Motor neuron (in vitro differentiated cells): Measurements from ENCODE around the gene SRGAP2. TPM values are rescaled to one million over a fixed set of nuclear protein-coding genes. Genes with fewer than 3 reads are reported as not detected.
"Not testable (repeated sequence)": the region's sequence is repeated elsewhere in the genome, so short reads cannot be mapped to it uniquely, and the experiment has no call there.

Source experiments
- ATAC-seq, 8 experiments: fragments of 200-7000 bp; cut with Tn5 transposase; replicated peaks in 6 of 8; 2 replicates each; pipeline ENCODE4 v1.8.0; 2021; ENCODE audit warnings: mild to moderate bottlenecking in 8 of 8, moderate library complexity in 8 of 8
- H3K27ac ChIP-seq, 2 donors: fragments of 250-450 bp; sonication (Bioruptor Pico); 2 replicates each; pipeline ENCODE4 v1.9.0; 2021; ENCODE audit warnings: antibody characterized with exemption in 2 of 2, mild to moderate bottlenecking in 2 of 2, moderate library complexity in 1 of 2
- H3K4me1 ChIP-seq, 2 donors: fragments of 250-450 bp; sonication (Bioruptor Pico); replicated peaks in 1 of 2; 2 replicates each; pipeline ENCODE4 v1.6.1; 2021; ENCODE audit warnings: antibody characterized with exemption in 2 of 2, mild to moderate bottlenecking in 2 of 2, moderate library complexity in 1 of 2
- H3K4me3 ChIP-seq, 5 donors: fragments of 250-450 bp; sonication (Bioruptor Pico); 2 replicates each; pipeline ENCODE4 v1.9.0; 2021; ENCODE audit warnings: antibody characterized with exemption in 5 of 5, mild to moderate bottlenecking in 5 of 5, moderate library complexity in 4 of 5
- WGBS, 10 experiments: fragments of 450-650 bp; shearing (Covaris generic); methylation state at CpG; one replicate each; pipeline ENCODE4 v1.0.0; 2022; 5-methylcytosine and 5-hydroxymethylcytosine counted together
- in situ Hi-C, 9 experiments: fragments of 400-800 bp; cut with MboI; loops; one replicate each; pipeline ENCODE4 v1.15.0; 2021; ENCODE audit warnings: low sequenced_read_pairs in 9 of 9, low pct_unique_long_range_greater_than_20kb in 2 of 9; ENCODE audit not compliant: unreplicated experiment in 9 of 9
- total RNA-seq, 8 experiments: library from RNA; unstranded; fragments of 300-600 nt; gene quantifications; 2 replicates each; pipeline versions ENCODE4 v1.2.3 to v1.2.4, GENCODE V29; 2022

SRGAP2 gene
- 10 to 100 TPM; 25.9 to 44.1 (median 32.1) TPM for total RNA-seq

GRCh38 chr1:206203364-206204158, at the start of gene SRGAP2:
Gene SRGAP2 (plus strand): TSS chr1:206203541. CDS start chr1:206205971, 2,430 bp downstream.
- no CpG with 5 or more reads among the region's 63 CpGs for WGBS, 10 experiments
- H3K4me3 ChIP-seq: peak within 1 kb of the TSS; percentile 24 to 36 (median 33)
- peak; percentile 15 to 81 (median 66) for ATAC-seq
- H3K27ac ChIP-seq, in situ Hi-C loops, H3K4me1 ChIP-seq: not testable (repeated sequence)

DNA sequence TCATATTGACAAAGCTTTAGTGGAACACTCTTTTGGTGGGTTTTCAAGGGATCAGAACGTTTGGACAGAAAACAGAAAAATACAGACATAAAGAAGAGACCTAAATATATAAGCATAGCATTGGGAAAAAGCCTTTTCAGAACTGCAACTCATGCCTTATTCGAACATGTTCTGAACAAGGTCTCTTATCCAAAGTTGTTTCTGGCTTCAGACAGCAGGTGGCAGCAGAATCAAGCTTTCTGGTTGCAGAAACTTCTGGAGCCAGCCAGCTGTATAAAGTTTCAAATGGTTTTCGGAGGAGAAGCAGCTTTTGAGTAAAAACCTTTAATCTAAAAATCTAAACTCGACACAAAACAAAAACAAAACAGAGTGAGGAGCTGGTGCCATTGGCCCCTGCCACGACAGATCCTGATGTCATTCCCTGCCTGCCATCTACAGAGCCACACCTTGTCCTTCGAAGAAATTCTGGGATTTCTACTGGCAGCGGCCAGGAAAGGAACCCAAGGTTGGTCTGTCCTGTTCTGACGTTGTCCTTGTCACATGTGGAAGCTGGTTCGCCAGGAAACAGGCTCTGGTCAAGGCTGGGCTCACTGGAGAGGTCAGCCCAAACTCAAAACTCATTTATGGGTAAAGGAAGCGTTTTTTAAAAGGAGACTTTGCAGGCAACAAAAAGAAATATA, 35.9 kb upstream of the SRGAP2 start:
- in situ Hi-C loops, H3K4me1 ChIP-seq, H3K4me3 ChIP-seq, H3K27ac ChIP-seq: not testable (repeated sequence)
- ATAC-seq: peak; percentile 67 to 93 (median 79)
- WGBS, 10 experiments: 0% methylated on average over 1 of the region's 10 CpGs; no CpG with 5 or more reads in 7 of the 10 experiments

DNA sequence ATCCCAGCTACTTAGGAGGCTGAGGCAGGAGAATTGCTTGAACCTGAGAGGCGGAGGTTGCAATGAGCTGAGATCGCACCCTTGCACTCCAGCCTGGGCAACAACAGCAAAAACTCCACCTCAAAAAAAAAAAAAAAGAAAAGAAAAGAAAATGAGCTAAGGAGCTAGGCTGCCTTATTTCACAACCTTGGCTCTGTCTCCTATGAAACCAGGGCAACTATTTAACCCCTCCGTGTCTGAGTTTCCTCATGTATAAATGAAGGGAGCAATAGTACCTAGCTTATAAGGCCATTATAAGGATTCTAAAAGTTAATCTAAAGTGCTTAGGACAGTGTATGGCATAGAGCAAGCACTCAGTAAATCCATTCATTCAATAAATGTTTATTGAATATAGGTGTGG, 33.5 kb upstream of the SRGAP2 start:
- in situ Hi-C loops, H3K4me1 ChIP-seq, H3K27ac ChIP-seq, H3K4me3 ChIP-seq, ATAC-seq: not testable (repeated sequence)
- no CpG with 5 or more reads among the region's 3 CpGs for WGBS, 10 experiments

DNA sequence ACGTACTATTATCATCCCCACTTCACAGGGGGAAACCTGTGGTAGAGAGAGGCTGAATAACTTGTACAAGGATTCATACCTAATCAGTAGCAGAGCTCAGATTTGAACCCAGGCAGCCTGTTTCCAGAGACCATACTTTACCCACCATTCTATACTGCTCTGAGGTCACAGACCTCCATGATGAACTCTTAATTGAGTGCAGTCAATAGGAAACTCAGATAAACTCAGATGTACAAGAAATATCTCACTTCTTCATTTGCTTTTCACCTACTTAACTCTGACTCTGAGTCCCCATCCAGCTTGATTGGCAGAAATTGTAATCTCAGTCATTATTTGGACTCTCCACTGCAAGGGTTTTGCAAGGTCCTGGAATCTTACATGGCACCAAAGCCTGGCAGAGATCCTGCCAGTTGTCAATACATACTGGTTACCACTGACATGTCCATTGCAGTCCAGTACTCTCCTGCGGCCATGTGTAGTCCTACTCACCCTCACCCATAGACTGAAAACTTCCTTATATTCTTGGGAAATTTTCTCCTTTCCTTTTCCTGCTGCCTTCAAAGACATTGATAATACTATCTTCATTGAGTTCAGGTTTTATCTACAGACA, 30.1 kb upstream of the SRGAP2 start:
- H3K4me1 ChIP-seq, H3K27ac ChIP-seq, in situ Hi-C loops, H3K4me3 ChIP-seq, ATAC-seq: not testable (repeated sequence)
- no CpG with 5 or more reads among the region's 2 CpGs for WGBS, 10 experiments

DNA sequence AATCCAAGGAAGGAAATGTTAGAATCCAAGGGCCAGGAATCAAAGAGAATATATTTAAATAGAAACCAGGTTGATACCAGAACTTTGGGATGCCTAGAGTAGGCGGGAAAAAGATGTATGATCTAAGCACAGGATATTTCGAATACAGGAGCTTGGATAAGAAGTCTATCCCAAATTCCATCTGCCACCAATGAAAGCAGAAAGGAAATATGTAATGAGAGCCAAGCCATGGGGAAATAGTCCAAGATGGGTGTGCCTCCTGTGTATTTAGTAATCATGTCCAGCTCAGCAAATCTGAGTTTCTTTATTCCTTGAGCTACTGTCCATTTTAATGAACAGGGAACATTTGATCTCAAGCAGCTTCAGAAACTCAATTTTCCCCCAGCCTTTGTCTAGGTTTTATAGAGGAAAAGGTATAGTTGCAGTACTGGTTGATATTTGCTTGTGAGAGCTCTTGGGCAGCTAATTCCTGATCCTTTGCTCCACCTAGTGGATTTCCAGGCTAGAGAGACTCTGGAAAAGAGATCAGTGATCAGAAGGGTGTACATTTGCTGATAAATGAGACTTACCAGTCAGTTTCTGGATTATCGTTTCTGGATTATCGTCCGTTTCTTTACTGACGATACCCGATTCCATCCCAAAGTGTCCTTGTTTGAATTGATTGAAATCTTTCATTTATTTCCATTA, 29.0 kb upstream of the SRGAP2 start:
- H3K4me3 ChIP-seq, H3K27ac ChIP-seq, H3K4me1 ChIP-seq, in situ Hi-C loops: not testable (repeated sequence)
- no CpG with 5 or more reads among the region's 7 CpGs for WGBS, 10 experiments
- ATAC-seq: peak in 6 of 8 experiments; percentile 41 to 84 (median 56)

DNA sequence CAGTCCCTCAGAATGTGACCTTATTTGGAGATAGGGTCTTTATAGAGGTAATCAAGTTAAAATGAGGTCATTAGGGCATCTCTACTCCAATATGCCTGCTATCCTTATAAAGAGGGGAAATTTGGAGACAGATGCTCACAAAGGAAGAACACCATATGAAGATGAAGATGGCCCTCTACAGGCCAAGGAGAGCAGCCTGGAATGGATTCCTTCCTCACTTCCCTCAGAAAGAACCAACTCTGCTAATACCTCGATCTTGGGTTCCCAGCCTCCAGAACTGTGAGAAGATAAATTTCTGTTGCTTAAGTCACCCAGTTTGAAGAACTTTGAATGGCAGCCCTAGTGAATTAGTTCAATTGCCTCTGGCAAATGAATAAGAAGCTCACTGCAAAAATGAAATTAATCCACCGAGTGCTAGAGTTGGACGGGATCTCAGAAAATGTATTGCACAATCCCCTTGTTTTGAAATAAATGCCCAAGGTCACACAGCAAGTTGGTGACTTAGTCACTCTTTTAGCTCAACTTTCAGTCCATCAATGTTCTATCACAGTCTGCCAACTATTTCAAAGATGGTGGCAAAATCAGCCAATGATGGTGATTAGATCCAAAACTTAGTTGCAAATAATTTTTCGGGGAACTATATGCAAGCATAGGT, 27.8 kb upstream of the SRGAP2 start:
- in situ Hi-C loops, H3K27ac ChIP-seq, H3K4me3 ChIP-seq, H3K4me1 ChIP-seq: not testable (repeated sequence)
- peak in 3 of 8 experiments; percentile 7 to 40 (median 27) for ATAC-seq
- WGBS, 10 experiments: no CpG with 5 or more reads among the region's 4 CpGs

DNA sequence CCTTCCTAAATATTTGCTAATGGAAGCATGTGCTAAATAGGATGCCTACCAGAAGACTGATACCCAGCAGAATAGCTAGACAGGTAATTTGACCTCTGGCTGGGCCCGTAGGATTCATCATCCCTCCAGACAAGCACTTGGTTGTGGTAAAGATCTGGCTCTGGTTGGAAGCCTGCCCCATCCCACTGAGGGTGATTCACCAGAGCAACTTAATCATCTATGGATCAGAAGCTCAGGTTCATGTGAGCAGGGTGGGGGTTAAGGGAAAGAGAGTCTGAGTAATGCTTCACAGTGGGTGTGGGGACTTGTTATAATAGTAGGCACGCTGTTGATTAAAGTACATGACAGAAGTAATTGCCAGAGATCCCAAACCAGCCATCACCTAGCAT, 27.2 kb upstream of the SRGAP2 start:
- H3K4me3 ChIP-seq, H3K27ac ChIP-seq, H3K4me1 ChIP-seq, in situ Hi-C loops: not testable (repeated sequence)
- WGBS, 10 experiments: no CpG with 5 or more reads among the region's 2 CpGs
- ATAC-seq: peak in 7 of 8 experiments; percentile 31 to 91 (median 76)

GRCh38 chr1:206178061-206178989, 25.0 kb upstream of the SRGAP2 start:
- H3K27ac ChIP-seq, H3K4me1 ChIP-seq, H3K4me3 ChIP-seq, in situ Hi-C loops: not testable (repeated sequence)
- WGBS, 10 experiments: 83 to 100% methylated on average over 1 to 3 of the region's 9 CpGs; no CpG with 5 or more reads in 8 of the 10 experiments
- peak in 1 of 8 experiments; percentile 19 for ATAC-seq

GRCh38 chr1:206179666-206180065, 23.7 kb upstream of the SRGAP2 start:
- H3K27ac ChIP-seq, H3K4me3 ChIP-seq, in situ Hi-C loops, H3K4me1 ChIP-seq, ATAC-seq: not testable (repeated sequence)

GRCh38 chr1:206182368-206183317, 20.7 kb upstream of the SRGAP2 start:
- ATAC-seq: peak in 4 of 8 experiments; percentile 16 to 61 (median 46)
- in situ Hi-C loops, H3K27ac ChIP-seq, H3K4me1 ChIP-seq, H3K4me3 ChIP-seq: not testable (repeated sequence)
- WGBS, 10 experiments: no CpG with 5 or more reads among the region's 6 CpGs

DNA sequence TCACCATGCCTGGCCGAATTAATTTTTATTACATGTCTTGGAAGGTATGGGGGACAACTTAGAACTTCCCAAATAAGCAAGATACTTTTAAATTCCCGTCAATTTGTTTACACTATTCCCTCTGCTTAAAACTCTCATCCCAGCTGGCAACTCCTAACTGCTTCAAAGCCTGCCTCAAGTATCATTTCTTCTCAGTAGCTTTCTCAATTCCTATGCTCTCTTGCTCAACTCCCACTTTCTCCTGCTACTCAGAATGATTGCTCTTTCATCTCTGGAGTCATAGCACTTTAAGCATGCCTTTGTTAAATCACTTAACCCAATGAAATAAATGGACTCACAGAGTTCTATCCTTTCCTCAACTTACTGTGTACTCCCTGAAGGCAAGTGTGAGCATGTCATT, 19.6 kb upstream of the SRGAP2 start:
- H3K4me1 ChIP-seq, H3K4me3 ChIP-seq, H3K27ac ChIP-seq, in situ Hi-C loops, ATAC-seq: not testable (repeated sequence)
- no CpG with 5 or more reads among the region's 2 CpGs for WGBS, 10 experiments
